Smooth muscle cell (in vitro differentiated cells): ENCODE measurements around the gene OR51M1. TPM values are rescaled to one million over a fixed set of nuclear protein-coding genes. Genes with fewer than 3 reads are reported as not detected.

ENCODE experiments used
- DNase-seq: peaks from one replicate; lab custom pipeline; 2025; ENCODE audit not compliant: unreplicated experiment; lab: John Stamatoyannopoulos, UW
- H2AFZ ChIP-seq: fragments of 200-600 bp; sonication (generic); 2 replicates; pipeline ENCODE4 v1.6.0; 2016; ENCODE audit warnings: antibody characterized with exemption, low read depth, mild to moderate bottlenecking
- H3F3A ChIP-seq: fragments of 200-600 bp; sonication (generic); 2 replicates; pipeline ENCODE4 v1.6.0; 2017; ENCODE audit warnings: antibody characterized with exemption, low read depth
- H3K27ac ChIP-seq: fragments of 200-600 bp; sonication (generic); 2 replicates; pipeline ENCODE4 v1.5.1; 2016; ENCODE audit warnings: low read depth, mild to moderate bottlenecking
- H3K27me3 ChIP-seq: fragments of 200-600 bp; sonication (generic); 2 replicates; pipeline ENCODE4 v1.6.1; 2016; ENCODE audit warnings: low read depth, mild to moderate bottlenecking
- H3K36me3 ChIP-seq: fragments of 200-600 bp; sonication (generic); 2 replicates; pipeline ENCODE4 v1.5.1; 2016; ENCODE audit warnings: low read depth
- H3K4me1 ChIP-seq: fragments of 200-600 bp; sonication (generic); 2 replicates; pipeline ENCODE4 v1.5.1; 2016; ENCODE audit warnings: low read depth
- H3K4me2 ChIP-seq: fragments of 200-600 bp; sonication (generic); 2 replicates; pipeline ENCODE4 v1.6.0; 2016; ENCODE audit warnings: mild to moderate bottlenecking
- H3K4me3 ChIP-seq: fragments of 200-600 bp; sonication (generic); 2 replicates; pipeline ENCODE4 v1.5.1; 2016; ENCODE audit warnings: mild to moderate bottlenecking
- H3K79me2 ChIP-seq: fragments of 200-600 bp; sonication (generic); 2 replicates; pipeline ENCODE4 v1.6.0; 2016; ENCODE audit warnings: low read depth, mild to moderate bottlenecking
- H3K9ac ChIP-seq: fragments of 200-600 bp; sonication (generic); 2 replicates; pipeline ENCODE4 v1.6.0; 2016; ENCODE audit warnings: low read depth
- H3K9me3 ChIP-seq: fragments of 200-600 bp; sonication (generic); replicated peaks from 2 replicates; pipeline ENCODE4 v1.5.1; 2016; ENCODE audit warnings: low read depth
- H4K20me1 ChIP-seq: fragments of 200-600 bp; sonication (generic); 2 replicates; pipeline ENCODE4 v1.6.0; 2016; ENCODE audit warnings: low read depth
- WGBS: methylation state at CpG from one replicate; pipeline ENCODE4 v1.1.7; 2016; ENCODE audit warnings: low lambda C conversion rate; 5-methylcytosine and 5-hydroxymethylcytosine counted together
- polyA plus RNA-seq: library from polyadenylated mRNA; unstranded; fragments of >200 nt; fragmentation: Nextera tagmentation; extraction: Ambion mirVana; gene quantifications from 2 replicates; pipeline ENCODE4 v1.2.1, GENCODE V29; 2016
- small RNA-seq: library from RNA; depleted of rRNA; stranded (forward); fragments of <200 nt; gene quantifications from one replicate; pipeline ENCODE3, GENCODE V24; 2014
- total RNA-seq: library from RNA; depleted of rRNA; stranded (reverse); fragments of >200 nt; gene quantifications from 2 replicates; pipeline ENCODE4 v1.2.3, GENCODE V29; 2014
- TF ChIP-seq, protein P1 (sequence below): fragments of 200-600 bp; sonication (generic); IDR thresholded peaks from 2 replicates; pipeline ENCODE4 v1.5.1; 2017; ENCODE audit warnings: borderline replicate concordance, mild to moderate bottlenecking, antibody characterized with exemption; ENCODE audit not compliant: insufficient read depth, poor library complexity, severe bottlenecking

Gene OR51M1
- total and polyA plus RNA-seq, 2 experiments from 2014 or later: not detected

DNA sequence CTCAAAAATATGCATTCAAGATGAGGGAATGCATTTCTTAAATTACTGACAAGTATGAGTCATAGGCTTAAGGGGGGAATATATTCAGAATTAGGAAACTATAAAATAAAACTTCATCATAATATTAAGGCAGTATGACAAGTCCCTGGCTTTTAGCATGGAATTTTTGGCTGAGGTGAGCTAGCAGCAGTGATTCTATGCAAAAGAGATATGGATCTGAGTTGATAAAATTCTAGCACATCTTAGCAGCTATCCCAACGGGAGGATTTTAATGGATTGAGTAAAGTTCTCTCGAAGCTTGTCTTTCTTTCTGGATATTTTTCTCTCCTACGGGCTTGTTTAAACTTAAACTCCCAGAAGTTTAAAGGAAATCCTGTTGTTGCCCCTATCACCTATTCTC, 39.5 kb downstream of the OR51M1 start:
- no peak overlapping the region for H3K4me2 ChIP-seq
- no peak overlapping the region for H3K4me3 ChIP-seq
- no peaks in the 10 kb centered on the region for H3K9me3 ChIP-seq
- no peaks in the 10 kb centered on the region for H3K36me3 ChIP-seq
- H3K27ac ChIP-seq: no peak overlapping the region
- H4K20me1 ChIP-seq: no peaks in the 10 kb centered on the region
- 75% methylated on average over 3 of the region's 3 CpGs for WGBS
- H3F3A ChIP-seq: no peaks in the 10 kb centered on the region
- TF ChIP-seq, protein P1, sequence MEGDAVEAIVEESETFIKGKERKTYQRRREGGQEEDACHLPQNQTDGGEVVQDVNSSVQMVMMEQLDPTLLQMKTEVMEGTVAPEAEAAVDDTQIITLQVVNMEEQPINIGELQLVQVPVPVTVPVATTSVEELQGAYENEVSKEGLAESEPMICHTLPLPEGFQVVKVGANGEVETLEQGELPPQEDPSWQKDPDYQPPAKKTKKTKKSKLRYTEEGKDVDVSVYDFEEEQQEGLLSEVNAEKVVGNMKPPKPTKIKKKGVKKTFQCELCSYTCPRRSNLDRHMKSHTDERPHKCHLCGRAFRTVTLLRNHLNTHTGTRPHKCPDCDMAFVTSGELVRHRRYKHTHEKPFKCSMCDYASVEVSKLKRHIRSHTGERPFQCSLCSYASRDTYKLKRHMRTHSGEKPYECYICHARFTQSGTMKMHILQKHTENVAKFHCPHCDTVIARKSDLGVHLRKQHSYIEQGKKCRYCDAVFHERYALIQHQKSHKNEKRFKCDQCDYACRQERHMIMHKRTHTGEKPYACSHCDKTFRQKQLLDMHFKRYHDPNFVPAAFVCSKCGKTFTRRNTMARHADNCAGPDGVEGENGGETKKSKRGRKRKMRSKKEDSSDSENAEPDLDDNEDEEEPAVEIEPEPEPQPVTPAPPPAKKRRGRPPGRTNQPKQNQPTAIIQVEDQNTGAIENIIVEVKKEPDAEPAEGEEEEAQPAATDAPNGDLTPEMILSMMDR: no peak
- no peak overlapping the region for H3K9ac ChIP-seq
- H3K27me3 ChIP-seq: peaks cover 5% of the 10 kb centered on the region
- no peaks in the 10 kb centered on the region for H3K4me1 ChIP-seq
- H3K79me2 ChIP-seq: no peaks in the 10 kb centered on the region
- no peak for DNase-seq
- H2AFZ ChIP-seq: no peak overlapping the region

GRCh38 chr11:5441414-5441813, 57.8 kb downstream of the OR51M1 start, which contains the start of gene OR51I1:
TSS of gene OR51I1 (minus strand) at chr11:5441514. CDS start at chr11:5441514, 0 bp downstream.
- Histone ChIP-seq H3K9ac (no peak within 1 kb of the TSS), H3K79me2 (no peaks in the 10 kb centered on the region), H3K4me2 (no peak within 1 kb of the TSS), H3K9me3 (no peaks in the 10 kb centered on the region), H4K20me1 (no peaks in the 10 kb centered on the region), H2AFZ (no peak within 1 kb of the TSS), H3K4me3 (no peak within 1 kb of the TSS), H3K36me3 (no peaks in the 10 kb centered on the region), H3K27ac (no peak within 1 kb of the TSS), H3K4me1 (no peaks in the 10 kb centered on the region), H3F3A (no peaks in the 10 kb centered on the region), H3K27me3 (peaks cover 3% of the 10 kb centered on the region)
- no peak for DNase-seq
- TF ChIP-seq, protein P1: no peak
- 41% methylated on average over 2 of the region's 2 CpGs for WGBS

Small RNAs within 50 kb of the gene (small RNA-seq; reads per million reads assigned to genes)
- gene AC104389.3: not detected

Other genes with a start within 250 kb of the OR51M1 start
- not detected in 2 replicates for gene OR52A5, start 245.5 kb upstream of the OR51M1 start, total RNA-seq
- gene OR52A5, start 245.5 kb upstream of the OR51M1 start, polyA plus RNA-seq: not detected in 2 replicates
- not detected in 2 replicates for gene OR52A1, start 229.1 kb upstream of the OR51M1 start, total RNA-seq
- gene OR52A1, start 229.1 kb upstream of the OR51M1 start, polyA plus RNA-seq: not detected in 2 replicates
- gene OR51V1, start 183.1 kb upstream of the OR51M1 start, total RNA-seq: not detected in 2 replicates
- gene OR51V1, start 183.1 kb upstream of the OR51M1 start, polyA plus RNA-seq: not detected in 2 replicates
- gene HBB, start 156.7 kb upstream of the OR51M1 start, total RNA-seq: not detected in 2 replicates
- not detected in 2 replicates for gene HBB, start 156.7 kb upstream of the OR51M1 start, polyA plus RNA-seq
- not detected in 2 replicates for gene HBD, start 149.3 kb upstream of the OR51M1 start, total RNA-seq
- gene HBD, start 149.3 kb upstream of the OR51M1 start, polyA plus RNA-seq: not detected in 2 replicates
- gene HBG1, start 134.0 kb upstream of the OR51M1 start, total RNA-seq: not detected in 2 replicates
- gene HBG1, start 134.0 kb upstream of the OR51M1 start, polyA plus RNA-seq: not detected in 2 replicates
- 0.49 TPM in 1 of 2 replicates, not detected in the other for gene HBG2, start 129.0 kb upstream of the OR51M1 start, total RNA-seq
- gene HBG2, start 129.0 kb upstream of the OR51M1 start, polyA plus RNA-seq: not detected in 2 replicates
- not detected in 2 replicates for gene HBE1, start 113.9 kb upstream of the OR51M1 start, total RNA-seq
- gene HBE1, start 113.9 kb upstream of the OR51M1 start, polyA plus RNA-seq: 0.73 TPM in 1 of 2 replicates, not detected in the other
- not detected in 2 replicates for gene OR51B4, start 81.9 kb upstream of the OR51M1 start, total RNA-seq
- not detected in 2 replicates for gene OR51B4, start 81.9 kb upstream of the OR51M1 start, polyA plus RNA-seq
- not detected in 2 replicates for gene OR51B2, start 59.5 kb upstream of the OR51M1 start, total RNA-seq
- not detected in 2 replicates for gene OR51B2, start 59.5 kb upstream of the OR51M1 start, polyA plus RNA-seq
- gene OR51B5, start 40.3 kb upstream of the OR51M1 start, total RNA-seq: 0.09 and 0.54 TPM in 2 replicates
- not detected in 2 replicates for gene OR51B5, start 40.3 kb upstream of the OR51M1 start, polyA plus RNA-seq
- not detected in 2 replicates for gene OR51B6, start 32.3 kb upstream of the OR51M1 start, total RNA-seq
- gene OR51B6, start 32.3 kb upstream of the OR51M1 start, polyA plus RNA-seq: not detected in 2 replicates
- gene OR51Q1, start 38.3 kb downstream of the OR51M1 start, total RNA-seq: not detected in 2 replicates
- not detected in 2 replicates for gene OR51Q1, start 38.3 kb downstream of the OR51M1 start, polyA plus RNA-seq
- gene OR51I1, start 57.7 kb downstream of the OR51M1 start, total RNA-seq: not detected in 2 replicates
- gene OR51I1, start 57.7 kb downstream of the OR51M1 start, polyA plus RNA-seq: not detected in 2 replicates
- gene OR51I2, start 65.5 kb downstream of the OR51M1 start, total RNA-seq: not detected in 2 replicates
- gene OR51I2, start 65.5 kb downstream of the OR51M1 start, polyA plus RNA-seq: not detected in 2 replicates
- gene OR52D1, start 104.9 kb downstream of the OR51M1 start, total RNA-seq: not detected in 2 replicates
- gene OR52D1, start 104.9 kb downstream of the OR51M1 start, polyA plus RNA-seq: not detected in 2 replicates
- gene UBQLN3, start 126.1 kb downstream of the OR51M1 start, total RNA-seq: 0.13 and 0.27 TPM in 2 replicates
- gene UBQLN3, start 126.1 kb downstream of the OR51M1 start, polyA plus RNA-seq: 0.45 TPM in 1 of 2 replicates, not detected in the other
- 0.31 and 0.58 TPM in 2 replicates for gene UBQLNL, start 132.9 kb downstream of the OR51M1 start, total RNA-seq
- gene UBQLNL, start 132.9 kb downstream of the OR51M1 start, polyA plus RNA-seq: 0.14 TPM in 1 of 2 replicates, not detected in the other
- gene OR52H1, start 164.7 kb downstream of the OR51M1 start, total RNA-seq: not detected in 2 replicates
- gene OR52H1, start 164.7 kb downstream of the OR51M1 start, polyA plus RNA-seq: not detected in 2 replicates
- not detected in 2 replicates for gene OR52B6, start 197.1 kb downstream of the OR51M1 start, total RNA-seq
- gene OR52B6, start 197.1 kb downstream of the OR51M1 start, polyA plus RNA-seq: not detected in 2 replicates
- gene TRIM6, start 212.8 kb downstream of the OR51M1 start, total RNA-seq: 5.6 and 10.0 TPM in 2 replicates
- gene TRIM6, start 212.8 kb downstream of the OR51M1 start, polyA plus RNA-seq: 3.7 and 11.7 TPM in 2 replicates
- gene TRIM34, start 241.2 kb downstream of the OR51M1 start, total RNA-seq: 6.7 and 7.5 TPM in 2 replicates
- 4.1 and 6.3 TPM in 2 replicates for gene TRIM34, start 241.2 kb downstream of the OR51M1 start, polyA plus RNA-seq